ENCODE results near the gene P4HA1. TPM values are rescaled to one million over a fixed set of nuclear protein-coding genes. Genes with fewer than 3 reads are reported as not detected.
"Not testable (repeated sequence)": the region's sequence is repeated elsewhere in the genome, so short reads cannot be mapped to it uniquely, and the experiment has no call there.

P4HA1 gene
- total RNA-seq (2014; rRNA removed; shearing (Covaris generic)), result 105 and 109 TPM in 2 replicates

DNA sequence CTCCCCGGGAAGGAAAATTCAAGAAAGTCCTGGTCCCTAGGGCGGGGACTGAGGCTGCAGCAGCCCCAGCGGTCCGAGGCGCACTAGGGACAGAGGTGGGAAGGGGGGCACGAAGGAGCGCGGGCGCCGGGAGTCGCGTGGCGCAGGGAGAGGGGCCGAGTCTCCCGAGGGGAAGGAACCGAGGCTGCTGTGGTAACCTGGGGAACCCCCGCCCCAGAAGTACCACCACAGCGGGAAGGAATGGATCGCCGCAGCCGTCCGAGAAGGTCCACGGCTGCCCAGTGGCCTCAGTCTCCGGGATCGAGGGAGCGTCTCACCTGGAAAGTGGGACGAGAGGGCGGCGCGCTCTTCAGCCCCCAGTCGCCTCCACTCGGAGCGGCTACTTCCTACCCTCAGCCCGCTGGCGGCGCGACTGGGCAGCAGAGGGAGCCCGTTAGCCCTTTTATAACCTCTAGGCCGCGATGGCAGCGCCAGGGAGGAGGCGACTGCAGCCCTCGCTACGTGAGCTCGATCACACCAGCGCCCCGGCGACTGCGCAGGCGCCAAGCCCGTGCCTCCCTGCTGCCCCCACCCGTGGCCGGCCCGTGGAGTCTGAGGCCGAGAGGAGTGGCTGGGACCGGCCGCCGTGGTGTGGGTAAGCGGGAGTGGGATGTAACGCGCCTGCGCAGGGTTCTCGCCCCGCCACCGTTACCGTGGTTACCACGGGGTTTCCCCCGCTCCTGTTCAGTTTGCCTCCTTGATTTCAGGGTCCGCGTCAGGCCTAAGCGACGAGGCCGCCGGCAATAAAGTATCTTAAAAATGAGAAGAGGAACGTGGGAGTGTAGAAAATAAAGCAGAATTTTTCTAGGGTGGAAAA is at the start of gene P4HA1:
P4HA1 (minus strand) TSS at position 418 of the 856 bp plus-strand sequence. CDS start 21,983 bp downstream, outside the sequence.
- peak; percentile 97 for DNase-seq (ENCODE audit: low spot score)

DNA sequence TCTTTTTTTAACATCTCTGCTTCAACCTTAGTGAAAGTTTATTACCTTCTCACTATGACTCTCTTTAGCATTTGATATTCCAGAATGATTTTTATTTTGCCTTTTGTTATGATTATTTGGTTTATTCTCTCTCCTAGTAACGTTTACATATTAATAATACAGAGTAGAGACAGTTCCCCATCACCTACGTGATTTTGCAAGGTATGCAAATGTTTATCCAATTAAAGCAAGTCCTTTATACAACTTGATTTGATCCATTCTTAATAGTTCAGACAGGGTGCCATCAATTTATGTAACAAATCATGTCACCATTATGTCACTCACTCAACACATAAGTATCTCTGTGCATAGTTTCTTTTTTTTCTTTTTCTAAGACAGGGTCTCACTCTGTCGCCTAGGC is 44.9 kb upstream of the P4HA1 start:
- no peak for DNase-seq (ENCODE audit: low spot score)

DNA sequence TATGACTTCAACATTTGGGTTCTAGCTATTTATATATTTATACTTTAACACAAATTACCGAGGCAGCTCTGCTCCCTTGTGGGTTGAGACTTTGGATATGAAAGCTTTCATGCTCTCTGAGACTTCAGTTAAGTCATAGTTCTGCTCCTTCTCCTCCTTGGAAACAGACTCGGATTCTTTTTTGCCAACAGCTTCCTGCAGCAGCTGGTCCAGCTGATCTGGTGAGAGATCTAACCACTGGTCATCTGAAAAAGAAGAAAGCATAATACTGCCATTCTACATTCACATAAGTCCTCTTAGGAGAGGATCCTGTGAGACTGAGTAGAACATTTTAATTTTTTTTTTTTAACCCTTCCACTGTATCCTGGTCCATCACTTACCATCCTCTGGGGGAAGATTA is 42.6 kb upstream of the P4HA1 start:
- no peak for DNase-seq (ENCODE audit: low spot score)

DNA sequence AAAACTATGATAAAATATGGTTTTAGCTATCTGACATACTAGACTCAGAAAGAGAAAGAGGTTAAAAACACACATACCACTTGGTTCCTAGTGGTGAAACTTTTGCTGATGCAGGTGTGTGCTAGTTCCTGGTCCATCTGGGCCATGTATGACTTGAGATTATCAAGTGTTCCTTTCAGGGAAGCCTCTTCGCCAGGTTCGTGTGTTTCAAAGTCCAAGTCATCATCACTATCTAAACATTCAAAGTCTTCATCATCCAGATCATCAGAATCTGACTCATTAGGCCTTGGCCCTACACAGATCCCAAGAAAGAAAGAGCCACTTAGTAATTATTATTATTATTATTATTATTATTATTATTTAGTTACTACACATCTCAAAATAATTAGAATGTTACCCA is 40.0 kb upstream of the P4HA1 start:
- DNase-seq (ENCODE audit: low spot score), result no peak

DNA sequence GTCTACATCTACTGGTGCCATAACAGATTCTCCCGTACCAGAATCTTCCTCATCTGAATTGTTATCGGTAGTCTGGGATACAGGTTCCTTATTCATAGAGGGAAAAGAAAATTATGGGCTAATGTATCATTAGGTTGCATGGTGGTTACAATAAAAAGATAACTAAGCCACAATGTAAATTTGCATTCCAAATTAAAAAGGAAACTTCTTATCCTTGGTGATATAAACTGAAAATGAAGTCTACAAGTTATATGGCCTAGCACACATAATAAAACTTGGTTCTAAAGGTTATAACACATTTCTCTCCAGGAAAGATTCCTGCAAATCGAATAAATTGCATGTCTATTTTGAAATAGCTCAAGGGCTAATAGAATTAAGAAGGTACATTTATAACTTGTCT is 38.1 kb upstream of the P4HA1 start:
- no peak for DNase-seq (ENCODE audit: low spot score)

DNA sequence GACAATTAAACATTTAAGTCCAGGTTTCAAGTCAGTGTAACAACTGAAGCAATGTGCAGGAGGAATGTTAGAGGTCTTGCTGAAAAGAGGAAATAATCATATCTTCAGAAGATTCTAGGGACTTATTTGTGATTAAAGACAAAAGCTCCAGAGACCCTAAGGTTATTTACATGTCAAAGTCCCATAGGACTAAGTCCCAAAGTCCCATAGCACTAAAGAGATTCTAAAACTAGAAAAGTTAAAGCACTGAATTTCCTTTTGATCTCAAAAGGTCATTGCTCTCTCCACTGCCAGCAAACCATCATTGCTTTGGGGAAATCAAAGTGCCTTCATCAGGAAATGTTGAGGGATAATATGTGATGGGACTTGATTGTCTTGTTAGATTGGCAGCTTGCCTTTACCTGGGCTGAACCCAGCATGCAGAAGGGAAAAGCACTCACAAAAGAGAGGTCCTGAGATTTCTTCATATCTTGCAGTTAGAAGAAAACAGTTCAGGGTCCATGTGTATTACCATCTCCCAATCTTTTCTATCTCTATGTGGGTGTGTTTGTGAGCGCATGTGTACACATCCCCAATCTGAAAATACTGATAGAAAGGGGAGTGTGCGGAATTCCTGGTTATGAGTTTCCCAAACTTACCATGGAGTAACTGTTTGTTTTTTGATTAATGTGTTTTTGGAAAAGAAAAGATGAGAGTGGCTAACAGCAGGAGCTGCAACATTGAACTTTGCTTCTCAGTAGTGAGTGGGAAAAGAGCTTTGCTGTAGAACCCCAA is 35.4 kb upstream of the P4HA1 start:
- no peak for DNase-seq (ENCODE audit: low spot score)

DNA sequence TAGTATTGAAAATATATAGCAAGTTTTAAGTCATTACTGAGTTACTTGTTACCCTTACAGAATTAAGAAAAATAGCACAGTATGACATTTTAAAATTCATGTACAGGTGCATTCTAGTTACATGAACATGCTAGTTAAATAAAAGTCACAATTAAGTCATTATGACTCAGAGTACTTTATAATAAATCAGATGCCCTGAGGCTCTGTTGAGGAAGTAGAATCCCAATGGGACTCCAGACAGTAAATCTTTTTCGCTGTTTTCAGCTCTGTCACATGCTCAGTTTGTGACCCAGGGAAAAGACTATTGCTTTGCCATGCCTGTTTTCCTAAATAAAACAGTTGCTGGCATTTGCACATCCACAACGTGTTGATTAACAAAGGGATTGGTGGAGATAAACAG is 34.6 kb upstream of the P4HA1 start:
- DNase-seq (ENCODE audit: low spot score), result no peak

DNA sequence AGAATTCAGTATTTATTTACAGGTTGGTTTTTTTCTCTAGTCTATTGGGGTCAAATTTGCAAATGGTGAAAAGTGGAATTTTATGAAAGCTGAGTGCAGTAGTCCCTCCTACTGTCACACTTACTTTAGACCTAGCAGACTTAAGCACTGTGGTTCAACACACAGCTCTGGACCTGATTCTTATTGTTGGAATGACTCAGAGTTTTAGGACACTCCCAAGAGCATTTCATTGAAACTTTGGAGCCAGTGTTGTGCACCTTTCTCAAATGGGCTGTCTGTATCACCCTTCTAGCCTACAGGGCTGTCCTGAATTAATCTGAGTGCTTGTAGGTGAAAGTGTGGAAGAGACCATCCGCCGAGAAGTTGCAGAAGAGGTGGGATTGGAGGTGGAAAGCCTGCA is 29.7 kb upstream of the P4HA1 start:
- no peak for DNase-seq (ENCODE audit: low spot score)

DNA sequence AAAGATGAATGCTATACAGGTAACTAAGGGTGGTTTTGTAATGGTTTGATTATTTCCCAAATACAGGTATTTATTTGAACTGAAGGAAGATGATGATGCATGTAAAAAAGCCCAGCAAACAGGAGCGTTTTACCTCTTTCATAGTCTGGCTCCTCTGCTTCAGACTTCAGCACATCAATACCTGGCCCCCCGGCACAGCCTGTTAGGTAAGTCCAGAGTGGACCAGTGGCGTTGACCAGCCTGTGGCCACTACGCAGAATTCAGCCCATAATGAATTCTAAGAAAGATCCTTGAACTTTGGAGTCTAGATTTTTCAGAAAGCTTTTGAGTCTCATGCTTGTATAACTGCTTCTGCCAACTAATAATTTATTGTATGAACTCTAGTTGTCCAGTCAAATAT is 23.3 kb upstream of the P4HA1 start:
- no peak for DNase-seq (ENCODE audit: low spot score)

DNA sequence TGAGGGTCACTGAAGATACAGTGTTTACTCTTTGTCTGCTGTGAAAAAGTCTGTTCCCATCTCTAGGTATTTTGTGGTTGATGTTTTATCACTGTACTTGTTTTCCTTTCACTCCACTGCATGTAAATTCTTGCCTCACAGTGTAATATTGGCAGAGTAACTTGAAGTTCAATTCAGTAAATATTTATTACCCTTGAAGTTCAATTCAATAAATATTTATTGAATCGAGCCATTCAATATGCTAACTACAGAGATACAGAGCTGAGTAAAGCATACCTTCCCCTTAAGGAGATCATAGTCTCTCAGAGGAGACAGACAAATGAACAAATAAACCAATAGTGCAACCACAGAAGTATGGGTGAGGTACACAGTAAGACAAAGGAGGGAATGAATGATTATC is 22.8 kb upstream of the P4HA1 start:
- DNase-seq (ENCODE audit: low spot score), result no peak

DNA sequence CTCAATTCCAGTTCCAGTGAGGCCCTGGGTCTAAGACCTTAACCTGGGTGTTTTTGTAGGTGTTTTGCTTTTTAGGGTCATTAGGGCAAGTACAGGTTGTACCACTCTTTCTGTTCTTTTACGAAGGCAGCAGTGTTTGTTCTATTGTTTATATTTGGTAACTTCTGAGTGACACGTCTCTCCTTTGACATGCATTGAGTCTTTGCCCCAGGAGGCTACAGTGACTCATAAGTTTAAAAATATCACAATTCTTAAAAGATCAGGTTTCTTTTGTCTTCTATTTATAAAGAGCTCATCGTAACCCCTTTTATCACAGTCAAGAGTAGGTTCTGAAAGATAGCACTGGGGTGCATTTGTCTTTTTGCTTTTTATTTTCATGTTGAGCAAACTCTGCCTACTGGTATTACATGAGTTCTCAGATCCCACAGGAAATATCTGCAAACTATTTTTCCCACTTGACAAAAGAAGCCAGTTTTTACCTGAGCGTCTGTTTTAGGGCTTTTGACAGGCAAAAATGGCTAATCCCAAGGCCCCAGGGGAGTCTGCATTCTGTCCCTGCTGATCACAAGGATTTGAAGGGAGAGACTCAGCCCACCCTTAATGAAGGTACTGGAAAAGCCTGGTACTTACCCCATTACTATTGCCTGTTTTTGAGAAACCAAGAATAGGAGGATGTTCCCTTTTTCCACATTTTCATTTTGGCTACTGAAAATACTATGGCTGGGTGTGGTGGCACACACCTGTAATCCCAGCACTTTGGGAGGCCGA is 21.5 kb upstream of the P4HA1 start:
- no peak for DNase-seq (ENCODE audit: low spot score)

DNA sequence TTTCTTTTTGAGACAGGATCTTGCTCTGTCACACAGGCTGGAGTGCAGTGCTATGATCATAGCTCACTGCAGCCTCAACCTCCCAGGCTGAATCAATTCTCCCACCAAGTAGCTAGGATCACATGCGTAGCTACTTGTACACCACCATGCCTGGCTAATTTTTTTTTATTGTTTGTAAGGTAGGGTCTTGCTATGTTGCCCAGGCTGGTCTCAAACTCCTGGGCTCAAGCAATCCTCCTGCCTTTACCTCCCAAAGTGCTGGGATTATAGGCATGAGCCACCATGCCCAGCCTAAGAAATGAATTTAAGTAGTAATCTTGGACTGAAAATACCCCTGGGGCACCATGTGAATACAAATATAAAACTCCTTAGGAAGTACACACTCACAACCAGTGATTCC is 19.4 kb upstream of the P4HA1 start:
- no peak for DNase-seq (ENCODE audit: low spot score)

DNA sequence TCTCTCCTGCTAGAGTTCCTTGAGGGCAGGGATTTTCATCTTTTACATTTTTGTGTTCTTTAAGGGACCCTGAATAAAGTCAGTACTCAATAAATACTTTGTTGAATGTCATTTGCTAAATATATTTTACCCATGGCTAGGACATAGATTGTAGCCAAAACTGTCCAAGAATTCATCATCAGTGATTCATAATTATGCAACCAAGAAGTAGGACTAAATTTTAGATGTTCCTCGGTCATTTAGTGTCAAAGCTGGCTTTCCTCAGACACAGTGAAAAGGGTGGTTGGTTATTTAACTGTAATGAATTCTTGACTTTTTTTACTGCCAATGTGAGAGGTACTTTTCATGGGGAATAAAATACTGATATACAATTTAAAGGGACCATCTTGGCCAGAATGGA is 16.9 kb upstream of the P4HA1 start:
- no peak for DNase-seq (ENCODE audit: low spot score)

DNA sequence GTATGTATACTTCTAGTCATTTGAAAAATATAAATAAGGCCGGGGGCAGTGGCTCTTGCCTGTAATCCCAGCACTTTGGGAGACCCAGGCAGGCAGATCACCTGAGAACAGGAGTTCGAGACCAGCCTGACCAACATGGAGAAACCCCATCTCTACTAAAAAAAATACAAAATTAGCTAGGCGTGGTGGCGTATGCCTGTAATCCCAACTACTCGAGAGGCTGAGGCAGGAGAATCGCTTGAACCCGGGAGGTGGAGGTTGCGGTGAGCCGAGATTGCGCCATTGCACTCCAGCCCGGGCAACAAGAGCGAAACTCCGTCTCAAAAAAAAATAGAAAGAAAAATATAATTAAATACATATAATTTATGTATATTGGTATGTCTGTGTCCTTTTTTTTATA is 15.4 kb upstream of the P4HA1 start:
- DNase-seq (ENCODE audit: low spot score), result not testable (repeated sequence)

DNA sequence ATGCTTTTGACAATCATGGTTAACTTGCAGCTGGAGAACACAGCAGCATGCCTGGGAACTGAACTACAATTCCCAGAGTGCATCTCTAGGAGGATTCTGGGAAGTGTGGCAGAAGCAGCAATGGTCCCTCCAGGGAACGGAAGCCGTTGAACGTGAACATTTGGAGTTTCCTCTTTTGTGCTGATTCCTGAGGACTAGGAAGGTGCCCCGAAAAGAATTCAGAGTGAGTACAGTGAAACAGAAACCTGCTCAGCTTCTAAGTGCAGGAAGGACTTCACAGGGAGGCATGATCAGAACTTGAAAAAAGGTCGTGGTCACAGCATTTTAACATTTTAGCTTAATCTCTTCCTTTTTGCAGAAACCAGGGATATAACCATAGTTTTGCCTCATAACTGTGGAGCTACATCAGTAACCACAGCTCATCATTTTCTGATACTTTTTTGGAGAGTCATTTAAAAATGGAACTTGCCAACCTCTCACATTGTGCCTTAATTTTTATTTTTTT is 13.7 kb upstream of the P4HA1 start, which contains the start of gene NUDT13:
NUDT13 (plus strand) TSS at position 111 of the 505 bp plus-strand sequence. CDS start 3,911 bp downstream, outside the sequence.
- peak; percentile 79 for DNase-seq (ENCODE audit: low spot score)

DNA sequence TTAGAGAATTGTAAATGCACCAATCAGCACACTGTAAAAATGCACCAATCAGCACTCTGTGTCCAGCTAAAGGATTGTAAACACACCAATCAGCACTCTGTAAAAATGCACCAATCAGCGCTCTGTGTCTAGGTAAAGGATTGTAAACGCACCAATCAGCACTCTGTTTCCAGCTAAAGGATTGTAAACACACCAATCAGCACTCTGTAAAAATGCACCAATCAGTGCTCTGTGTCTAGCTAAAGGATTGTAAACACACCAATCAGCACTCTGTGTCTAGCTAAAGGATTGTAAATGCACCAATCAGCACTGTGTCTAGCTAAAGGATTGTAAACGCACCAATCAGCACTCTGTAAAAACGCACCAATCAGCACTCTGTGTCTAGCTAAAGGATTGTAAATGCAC is 12.6 kb upstream of the P4HA1 start:
- not testable (repeated sequence) for DNase-seq (ENCODE audit: low spot score)

DNA sequence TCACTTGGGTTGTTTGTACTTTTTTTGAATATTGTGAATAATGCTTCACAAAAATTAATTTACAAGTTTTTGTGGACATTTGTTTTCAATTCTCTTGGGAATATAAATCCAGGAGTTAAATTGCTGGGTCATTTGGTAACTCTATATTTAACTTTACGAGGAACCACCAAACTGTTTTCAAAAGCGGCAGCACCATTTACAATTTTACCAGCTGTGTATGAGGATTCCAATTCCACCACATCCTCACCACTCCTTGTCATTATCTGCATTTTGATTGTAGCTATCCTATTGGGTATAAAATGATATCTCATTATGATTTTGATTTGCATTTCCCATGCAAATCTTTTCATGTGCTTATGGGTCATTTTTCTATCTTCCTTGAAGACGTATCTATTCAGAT is 9.6 kb upstream of the P4HA1 start:
- no peak for DNase-seq (ENCODE audit: low spot score)

DNA sequence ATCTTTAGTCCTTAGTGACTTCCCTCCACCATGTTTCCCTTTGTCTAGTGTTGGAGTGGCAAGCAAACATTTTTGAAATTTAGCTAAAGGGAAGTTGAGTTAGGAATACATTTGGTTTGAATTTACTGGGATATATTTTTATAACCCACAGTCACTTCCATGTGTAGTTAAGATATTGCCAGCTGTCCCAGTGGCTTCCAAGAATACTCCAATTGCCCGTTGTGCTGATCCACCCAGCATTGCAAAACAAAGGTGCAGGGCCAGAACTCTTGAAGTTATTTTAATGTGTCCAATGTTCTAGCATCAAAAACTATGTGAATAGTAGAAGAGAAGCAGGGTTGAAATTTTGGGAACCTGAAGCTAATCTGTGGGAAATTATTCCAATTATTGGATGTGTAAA is 2.5 kb upstream of the P4HA1 start:
- DNase-seq (ENCODE audit: low spot score), result no peak

DNA sequence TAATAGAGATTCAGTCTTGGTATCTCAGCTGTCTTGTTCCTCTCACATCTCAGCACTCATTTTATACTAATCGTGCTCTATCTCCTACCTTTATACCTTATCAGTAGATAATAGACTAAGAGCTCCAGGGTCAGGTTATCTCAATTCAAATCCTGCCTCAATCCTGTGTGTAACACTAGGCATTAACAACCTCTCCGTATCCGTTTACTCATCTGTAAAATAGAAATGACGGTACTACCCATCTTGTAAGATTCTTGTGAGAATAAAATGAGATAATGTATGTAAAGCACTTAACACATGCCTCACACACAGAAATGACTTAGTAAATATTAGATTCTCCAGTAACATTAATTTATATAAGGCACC is 622 bp upstream of the P4HA1 start:
- DNase-seq (ENCODE audit: low spot score), result no peak

DNA sequence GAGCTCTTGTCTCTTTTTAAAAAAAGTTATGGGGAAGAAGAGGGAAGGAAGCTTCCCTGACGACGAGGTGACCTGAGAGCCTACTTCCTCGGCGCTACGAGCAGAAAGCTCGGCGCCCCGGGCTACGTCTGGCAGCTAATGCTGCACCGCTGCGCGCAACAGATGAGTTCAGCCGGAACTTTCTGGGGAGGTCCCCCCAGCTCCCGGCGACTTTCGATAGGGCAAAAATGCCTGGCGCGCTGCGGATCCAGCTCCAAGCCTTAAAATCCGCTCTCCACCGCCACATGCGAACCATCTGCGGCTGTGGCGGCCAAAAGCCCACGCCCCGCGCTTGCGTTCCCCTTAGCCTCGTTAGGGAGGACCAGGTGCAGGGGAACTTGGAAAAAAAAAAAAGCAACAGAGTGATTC is 621 bp downstream of the P4HA1 start:
- DNase-seq (ENCODE audit: low spot score), result peak; percentile 35

DNA sequence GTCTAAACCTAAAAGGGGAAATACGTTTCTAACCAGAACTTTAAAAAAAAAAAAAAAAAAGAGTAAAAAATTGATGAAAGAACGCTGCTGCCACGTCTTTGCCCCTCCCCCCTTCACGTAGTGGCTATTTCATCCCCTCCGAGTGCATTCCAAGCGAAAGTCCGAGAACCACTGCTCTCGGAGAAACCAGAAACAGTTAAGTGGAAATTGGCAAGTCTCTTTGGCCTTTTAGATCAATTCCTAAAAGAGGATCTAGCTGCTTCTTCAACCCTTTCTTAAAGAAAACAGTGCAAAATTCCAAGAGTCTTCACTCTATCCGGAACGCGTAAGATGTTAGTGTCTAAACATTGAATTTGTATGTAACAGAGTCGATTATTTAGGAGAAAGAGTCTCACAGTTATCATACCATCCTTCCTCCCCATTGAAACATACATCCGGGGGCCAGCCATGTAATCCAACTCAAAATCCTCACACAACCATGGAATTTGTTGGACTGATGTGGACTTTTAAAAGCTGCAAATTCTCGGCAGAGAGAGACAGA is 1.1 kb downstream of the P4HA1 start:
- peak; percentile 53 for DNase-seq (ENCODE audit: low spot score)

DNA sequence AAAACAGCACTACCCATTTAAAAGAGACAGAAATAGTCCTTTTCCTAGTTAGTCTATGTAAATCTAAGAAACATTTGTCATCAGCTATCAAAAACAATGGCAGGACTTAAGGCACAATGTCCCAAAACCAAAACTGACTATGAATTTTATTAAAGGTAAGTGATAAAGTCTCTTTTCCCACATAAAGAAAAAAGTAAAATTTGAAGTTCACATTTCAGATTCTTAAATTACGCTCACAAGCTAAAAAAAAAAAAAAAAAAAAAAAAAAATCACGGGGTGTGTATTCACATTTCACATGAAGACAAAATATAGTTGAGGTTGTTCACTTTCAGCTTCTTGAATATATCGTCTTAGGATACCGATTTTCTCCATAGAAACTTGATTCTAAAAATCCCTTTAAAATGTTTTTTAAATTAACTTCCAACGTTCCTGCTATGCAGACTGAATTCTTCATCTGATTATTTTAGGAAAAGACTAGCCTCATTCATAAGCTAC is 1.6 kb downstream of the P4HA1 start:
- no peak for DNase-seq (ENCODE audit: low spot score)

All from H4 (cell line).